ENCODE data around the gene ZNF518A.

The ZNF518A gene

GRCh38 chr10:96129387-96130325 lies at the start of gene ZNF518A:
ZNF518A (plus strand) TSS chr10:96130297; CDS start chr10:96156323, 26,026 bp downstream.
- Mint-ChIP-seq H3K4me3 (peak within 1 kb of the TSS; percentile 89), H3K36me3 (ENCODE audit: low read depth) (peaks cover 37% of the 10 kb centered on the region), H3K9me3 (no peaks in the 10 kb centered on the region), H3K4me1 (ENCODE audit: low read depth) (peaks cover 27% of the 10 kb centered on the region), H3K27ac (peak within 1 kb of the TSS; percentile 98), H3K27me3 (peaks cover 37% of the 10 kb centered on the region)

GRCh38 chr10:96082153-96082552 lies 47.9 kb upstream of the ZNF518A start:
- Mint-ChIP-seq H3K27me3 (no peaks in the 10 kb centered on the region), H3K4me3 (no peak overlapping the region), H3K9me3 (no peaks in the 10 kb centered on the region), H3K36me3 (ENCODE audit: low read depth) (peaks cover 37% of the 10 kb centered on the region), H3K4me1 (ENCODE audit: low read depth) (no peaks in the 10 kb centered on the region), H3K27ac (no peak overlapping the region)

GRCh38 chr10:96082748-96083147 lies 47.3 kb upstream of the ZNF518A start:
- peaks cover 37% of the 10 kb centered on the region for H3K36me3 Mint-ChIP-seq (ENCODE audit: low read depth)
- no peak overlapping the region for H3K4me3 Mint-ChIP-seq
- H3K4me1 Mint-ChIP-seq (ENCODE audit: low read depth), result no peaks in the 10 kb centered on the region
- H3K9me3 Mint-ChIP-seq, result no peaks in the 10 kb centered on the region
- no peak overlapping the region for H3K27ac Mint-ChIP-seq
- no peaks in the 10 kb centered on the region for H3K27me3 Mint-ChIP-seq

GRCh38 chr10:96089116-96089515 lies 41.0 kb upstream of the ZNF518A start:
- Mint-ChIP-seq H3K27ac (no peak overlapping the region), H3K36me3 (ENCODE audit: low read depth) (peaks cover 19% of the 10 kb centered on the region), H3K27me3 (peaks cover 26% of the 10 kb centered on the region), H3K4me3 (peak overlapping the region; percentile 92), H3K9me3 (no peaks in the 10 kb centered on the region), H3K4me1 (ENCODE audit: low read depth) (peaks cover 13% of the 10 kb centered on the region)

- Mint-ChIP-seq H3K9me3 (no peaks in the 10 kb centered on the region), H3K4me3 (peak overlapping the region; percentile 92), H3K4me1 (ENCODE audit: low read depth) (peaks cover 13% of the 10 kb centered on the region), H3K36me3 (ENCODE audit: low read depth) (peaks cover 12% of the 10 kb centered on the region), H3K27ac (peak overlapping the region; percentile 97), H3K27me3 (peaks cover 32% of the 10 kb centered on the region)
Measured at GRCh38 chr10:96089670-96090462, 40.2 kb upstream of the ZNF518A start.

- H3K27ac Mint-ChIP-seq, result peak overlapping the region; percentile 97
Measured at GRCh38 chr10:96090463-96090800, 39.7 kb upstream of the ZNF518A start.

GRCh38 chr10:96092999-96093767 lies 36.9 kb upstream of the ZNF518A start:
- peaks cover 60% of the 10 kb centered on the region for H3K27me3 Mint-ChIP-seq
- no peak overlapping the region for H3K27ac Mint-ChIP-seq
- H3K36me3 Mint-ChIP-seq (ENCODE audit: low read depth), result peaks cover 9% of the 10 kb centered on the region
- no peak overlapping the region for H3K4me3 Mint-ChIP-seq
- no peaks in the 10 kb centered on the region for H3K9me3 Mint-ChIP-seq
- peaks cover 13% of the 10 kb centered on the region for H3K4me1 Mint-ChIP-seq (ENCODE audit: low read depth)

More at GRCh38 chr10:96090463-96090800, 39.7 kb upstream of the ZNF518A start:
- H3K27me3 Mint-ChIP-seq, result peaks cover 38% of the 10 kb centered on the region
- peaks cover 9% of the 10 kb centered on the region for H3K36me3 Mint-ChIP-seq (ENCODE audit: low read depth)
- H3K4me1 Mint-ChIP-seq (ENCODE audit: low read depth), result peaks cover 13% of the 10 kb centered on the region
- H3K4me3 Mint-ChIP-seq, result peak overlapping the region; percentile 92
- no peaks in the 10 kb centered on the region for H3K9me3 Mint-ChIP-seq

GRCh38 chr10:96093948-96094347 lies 36.1 kb upstream of the ZNF518A start:
- H3K27ac Mint-ChIP-seq, result no peak overlapping the region
- no peak overlapping the region for H3K4me3 Mint-ChIP-seq
- H3K36me3 Mint-ChIP-seq (ENCODE audit: low read depth), result peaks cover 9% of the 10 kb centered on the region
- no peaks in the 10 kb centered on the region for H3K9me3 Mint-ChIP-seq
- peaks cover 12% of the 10 kb centered on the region for H3K4me1 Mint-ChIP-seq (ENCODE audit: low read depth)
- H3K27me3 Mint-ChIP-seq, result peaks cover 64% of the 10 kb centered on the region

GRCh38 chr10:96096958-96097357 lies 33.1 kb upstream of the ZNF518A start:
- H3K27ac Mint-ChIP-seq, result no peak overlapping the region
- H3K9me3 Mint-ChIP-seq, result no peaks in the 10 kb centered on the region
- H3K4me3 Mint-ChIP-seq, result no peak overlapping the region
- H3K27me3 Mint-ChIP-seq, result peaks cover 85% of the 10 kb centered on the region
- H3K4me1 Mint-ChIP-seq (ENCODE audit: low read depth), result no peaks in the 10 kb centered on the region
- peaks cover 3% of the 10 kb centered on the region for H3K36me3 Mint-ChIP-seq (ENCODE audit: low read depth)

GRCh38 chr10:96097865-96098264 lies 32.2 kb upstream of the ZNF518A start:
- H3K27ac Mint-ChIP-seq, result no peak overlapping the region
- H3K27me3 Mint-ChIP-seq, result peaks cover 82% of the 10 kb centered on the region
- no peak overlapping the region for H3K4me3 Mint-ChIP-seq
- H3K36me3 Mint-ChIP-seq (ENCODE audit: low read depth), result peaks cover 3% of the 10 kb centered on the region
- H3K9me3 Mint-ChIP-seq, result no peaks in the 10 kb centered on the region
- H3K4me1 Mint-ChIP-seq (ENCODE audit: low read depth), result no peaks in the 10 kb centered on the region

GRCh38 chr10:96107623-96108038 lies 22.5 kb upstream of the ZNF518A start:
- Mint-ChIP-seq H3K27ac (no peak overlapping the region), H3K4me1 (ENCODE audit: low read depth) (no peaks in the 10 kb centered on the region), H3K36me3 (ENCODE audit: low read depth) (peaks cover 9% of the 10 kb centered on the region), H3K4me3 (no peak overlapping the region), H3K27me3 (peaks cover 77% of the 10 kb centered on the region), H3K9me3 (peaks cover 8% of the 10 kb centered on the region)

GRCh38 chr10:96112531-96112930 lies 17.6 kb upstream of the ZNF518A start:
- no peaks in the 10 kb centered on the region for H3K4me1 Mint-ChIP-seq (ENCODE audit: low read depth)
- H3K27ac Mint-ChIP-seq, result no peak overlapping the region
- peaks cover 86% of the 10 kb centered on the region for H3K27me3 Mint-ChIP-seq
- H3K36me3 Mint-ChIP-seq (ENCODE audit: low read depth), result peaks cover 9% of the 10 kb centered on the region
- H3K9me3 Mint-ChIP-seq, result peaks cover 12% of the 10 kb centered on the region
- no peak overlapping the region for H3K4me3 Mint-ChIP-seq

GRCh38 chr10:96118604-96119450 lies 11.3 kb upstream of the ZNF518A start:
- peaks cover 67% of the 10 kb centered on the region for H3K27me3 Mint-ChIP-seq
- peaks cover 4% of the 10 kb centered on the region for H3K9me3 Mint-ChIP-seq
- H3K4me1 Mint-ChIP-seq (ENCODE audit: low read depth), result no peaks in the 10 kb centered on the region
- no peak overlapping the region for H3K27ac Mint-ChIP-seq
- no peak overlapping the region for H3K4me3 Mint-ChIP-seq
- H3K36me3 Mint-ChIP-seq (ENCODE audit: low read depth), result no peaks in the 10 kb centered on the region

GRCh38 chr10:96122824-96123223 lies 7.3 kb upstream of the ZNF518A start:
- H3K4me1 Mint-ChIP-seq (ENCODE audit: low read depth), result no peaks in the 10 kb centered on the region
- H3K9me3 Mint-ChIP-seq, result no peaks in the 10 kb centered on the region
- peaks cover 73% of the 10 kb centered on the region for H3K27me3 Mint-ChIP-seq
- no peak overlapping the region for H3K4me3 Mint-ChIP-seq
- H3K36me3 Mint-ChIP-seq (ENCODE audit: low read depth), result no peaks in the 10 kb centered on the region
- no peak overlapping the region for H3K27ac Mint-ChIP-seq

Data from stimulated activated naive CD8-positive, alpha-beta T cell treated with anti-CD3 and anti-CD28 coated beads, Interleukin-15, Interleukin-2, amounts not matched to agents 100 ng/mL and 50 ng/mL, for 24 hours (primary cell).